Spleen (tissue), 11 donors: ENCODE measurements around the gene EXOSC5. TPM values are rescaled to one million over a fixed set of nuclear protein-coding genes. Genes with fewer than 3 reads are reported as not detected.
"Not testable (repeated sequence)": the region's sequence is repeated elsewhere in the genome, so short reads cannot be mapped to it uniquely, and the experiment has no call there.

Source experiments
- DNase-seq: peaks from one replicate; pipeline ENCODE4 v3.0.0-alpha.2; 2020
- H3K27ac ChIP-seq, 8 donors: fragments of 200-600 bp; sonication (generic) in 7 of 8; 1 replicate in 4 of 8; 2 replicates in 4 of 8; pipeline versions ENCODE4 v1.5.0 to v1.8.0; 2016 to 2021; ENCODE audit warnings: inconsistent platforms in 4 of 8, mild to moderate bottlenecking in 4 of 8, moderate library complexity in 1 of 8
- H3K27me3 ChIP-seq, 7 donors: fragments of 200-600 bp; sonication (generic) in 6 of 7; replicated peaks in 1 of 7; 1 replicate in 4 of 7; 2 replicates in 3 of 7; pipeline versions ENCODE4 v1.5.0 to v1.8.0; 2016 to 2021; ENCODE audit warnings: inconsistent platforms in 3 of 7, mild to moderate bottlenecking in 1 of 7
- H3K36me3 ChIP-seq, 6 donors: fragments of 200-600 bp; sonication (generic) in 5 of 6; 1 replicate in 4 of 6; 2 replicates in 2 of 6; pipeline versions ENCODE4 v1.5.0 to v1.8.0; 2016 to 2021; ENCODE audit warnings: inconsistent platforms in 2 of 6
- H3K4me1 ChIP-seq, 6 donors: fragments of 200-600 bp; sonication (generic) in 5 of 6; 1 replicate in 3 of 6; 2 replicates in 3 of 6; pipeline versions ENCODE4 v1.5.0 to v1.8.0; 2016 to 2021; ENCODE audit warnings: inconsistent platforms in 3 of 6
- H3K4me3 ChIP-seq, 8 donors: fragments of 200-600 bp; sonication (generic) in 7 of 8; 1 replicate in 4 of 8; 2 replicates in 4 of 8; pipeline versions ENCODE4 v1.5.0 to v1.8.0; 2016 to 2021; ENCODE audit warnings: inconsistent platforms in 4 of 8, mild to moderate bottlenecking in 4 of 8, moderate library complexity in 2 of 8
- H3K9me3 ChIP-seq, 8 donors: fragments of 200-600 bp; sonication (generic) in 7 of 8; 1 replicate in 4 of 8; 2 replicates in 4 of 8; pipeline versions ENCODE4 v1.5.0 to v1.8.0; 2016 to 2021; ENCODE audit warnings: inconsistent platforms in 4 of 8
- POLR2A ChIP-seq, 3 donors: fragments of 450-650 bp; IDR thresholded peaks; one replicate each; pipeline ENCODE4 v1.5.1; 2017; ENCODE audit warnings: antibody characterized with exemption in 3 of 3, mild to moderate bottlenecking in 1 of 3
- POLR2AphosphoS5 ChIP-seq, 3 donors: sonication (generic); formaldehyde crosslinking; IDR thresholded peaks; one replicate each; pipeline ENCODE4 v1.5.1; 2017; ENCODE audit warnings: antibody characterized with exemption in 3 of 3
- WGBS, 5 donors: extraction: QIAGEN DNeasy Blood & Tissue Kit in 3 of 5; methylation state at CpG; one replicate each; pipeline versions ENCODE4 v1.1.5 to v1.1.7; 2013 to 2018; 5-methylcytosine and 5-hydroxymethylcytosine counted together
- intact Hi-C: fragments of 100-400 bp; cut with DNase I; formaldehyde crosslinking; loops from one replicate; pipeline ENCODE4 v1.15.0; 2023; ENCODE audit warnings: low total_unique reads
- polyA plus RNA-seq, 3 donors: library from polyadenylated mRNA; stranded (reverse); fragments of 200-250 nt; gene quantifications; one replicate each; pipeline ENCODE4 v1.2.1, GENCODE V29; 2013
- total RNA-seq, 7 donors: library from RNA; depleted of rRNA in 3 of 7; stranded (reverse); fragments of >200 nt in 3 of 7; fragmentation: NEBNext Ultra II Directional in 4 of 7; extraction: Animal tissue kit (Norgen Biotek cat#: 25700) in 4 of 7; gene quantifications; one replicate each; pipeline versions ENCODE4 v1.1.0 to v1.2.1, GENCODE V29; 2016 to 2021
- TF ChIP-seq, protein P1 (sequence below), 11 experiments: fragments of 200-600 bp in 7 of 11; fragments of 450-650 bp in 4 of 11; sonication (generic) in 4 of 11; IDR thresholded peaks in 8 of 11; conservative IDR thresholded peaks in 3 of 11; 1 replicate in 7 of 11; 2 replicates in 4 of 11; pipeline versions ENCODE4 v1.4.0 to v1.8.0; 2016 to 2021; ENCODE audit warnings: antibody characterized with exemption in 11 of 11, inconsistent platforms in 4 of 11, mild to moderate bottlenecking in 1 of 11
- donor health status: healthy with polysubstance abuse.
- donor health status: DM: no; HTN: no; CAD: no; lungs with moderate emphysema.
- donor health status: DM: no; HTN: no; CAD: no.
- donor health status: Bipolar disorder and iron deficiency.
- donor health status: healthy.
- donor health status: DM: no; HTN: no; CAD: no.
- donor health status: DM: yes; HTN: yes; CAD: no.

EXOSC5 gene
- total and polyA plus RNA-seq, 10 donors = 10.1 to 53.8 (median 16.8) TPM

DNA sequence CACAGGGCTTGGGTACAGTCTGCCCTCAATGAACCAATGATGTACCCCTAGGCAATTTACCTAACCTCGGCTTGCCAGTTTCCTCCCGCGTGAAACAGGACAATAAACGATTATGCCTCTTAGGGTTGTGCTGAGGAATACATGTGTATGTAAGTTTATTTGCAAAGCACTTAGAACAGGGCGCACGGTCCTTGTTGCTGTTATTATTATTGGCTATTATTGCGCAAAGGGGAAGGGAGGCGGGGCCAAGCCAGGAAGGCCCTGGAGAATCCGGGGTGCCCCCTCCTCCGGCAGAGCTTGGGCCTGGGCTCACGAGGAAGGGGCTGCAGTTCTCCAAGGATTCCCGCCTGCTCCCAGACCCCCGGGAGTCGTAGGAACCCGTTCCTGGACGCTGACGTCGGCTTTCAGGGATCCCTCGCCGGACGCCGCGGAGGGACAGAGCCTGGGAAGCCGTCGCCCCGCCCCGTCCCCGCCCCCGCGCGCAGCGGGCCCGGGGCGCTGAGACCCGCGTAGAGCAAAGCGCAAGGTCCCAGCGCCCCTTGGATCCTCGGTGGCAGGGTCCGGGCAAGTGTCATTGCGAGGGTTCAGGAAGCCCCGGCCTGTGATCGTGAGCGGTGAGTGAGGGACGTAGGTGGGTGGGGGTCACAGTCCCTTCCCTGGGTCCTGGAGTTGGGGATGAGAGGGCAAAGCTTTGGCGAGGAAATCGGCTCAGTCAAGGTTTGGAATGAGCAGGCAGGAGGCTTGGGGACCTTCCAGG is 20.7 kb downstream of the EXOSC5 start, which contains the start of gene TMEM91:
TMEM91 (plus strand) TSS at position 293 of the 757 bp plus-strand sequence. CDS start 1,777 bp downstream, outside the sequence.
- TF ChIP-seq POLR2AphosphoS5 (IDR thresholded peaks at IDR 0.05) (peak; percentile 19 to 69 (median 60)), POLR2A (IDR thresholded peaks at IDR 0.05) (no peak)
- Histone ChIP-seq H3K36me3 (peaks cover 0 to 3% (median 0%) of the 10 kb centered on the region in 6 donors), H3K27ac (peak within 1 kb of the TSS; percentile 13 to 94 (median 74)), H3K4me1 (peaks cover 0 to 72% (median 36%) of the 10 kb centered on the region in 6 donors), H3K27me3 (no peaks in the 10 kb centered on the region), H3K9me3 (no peaks in the 10 kb centered on the region), H3K4me3 (peak within 1 kb of the TSS; percentile 36 to 80 (median 53))
- intact Hi-C loops = loop anchor here (5.0 kb wide), 1 partner anchor 41 kb away; no protein-coding TSS in a partner anchor
- 5 to 15% (median 6%) methylated on average over 26 to 47 of the region's 47 CpGs for WGBS, 5 donors
- peak; percentile 84 for DNase-seq

- intact Hi-C loops = no loop called here
Measured at GRCh38 chr19:41373993-41374392, 23.2 kb downstream of the EXOSC5 start.

DNA sequence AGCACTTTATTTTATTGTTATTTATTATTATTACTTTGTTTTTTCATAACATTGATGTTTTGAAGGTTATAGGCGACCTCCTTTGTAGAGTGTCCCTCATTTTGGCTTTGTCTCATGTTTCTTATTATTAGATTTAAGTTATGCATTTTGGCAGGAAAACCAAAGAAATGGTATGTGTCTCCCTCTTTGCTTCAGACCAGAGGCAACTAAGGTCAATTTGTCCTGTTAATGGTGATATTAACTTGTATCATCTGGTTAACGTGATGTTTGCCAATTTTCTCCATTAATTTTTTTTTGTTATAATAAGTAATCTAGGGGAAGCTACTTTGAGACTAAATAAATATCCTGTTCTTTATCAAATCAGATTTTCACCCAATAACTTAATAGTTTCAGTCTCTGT is 24.7 kb downstream of the EXOSC5 start:
- Histone ChIP-seq H3K27ac (no peak overlapping the region), H3K4me3 (no peak overlapping the region), H3K36me3 (no peaks in the 10 kb centered on the region), H3K27me3 (no peaks in the 10 kb centered on the region), H3K9me3 (no peaks in the 10 kb centered on the region), H3K4me1 (peaks cover 0 to 77% (median 30%) of the 10 kb centered on the region in 6 donors)
- intact Hi-C loops = no loop called here
- TF ChIP-seq, protein P1, sequence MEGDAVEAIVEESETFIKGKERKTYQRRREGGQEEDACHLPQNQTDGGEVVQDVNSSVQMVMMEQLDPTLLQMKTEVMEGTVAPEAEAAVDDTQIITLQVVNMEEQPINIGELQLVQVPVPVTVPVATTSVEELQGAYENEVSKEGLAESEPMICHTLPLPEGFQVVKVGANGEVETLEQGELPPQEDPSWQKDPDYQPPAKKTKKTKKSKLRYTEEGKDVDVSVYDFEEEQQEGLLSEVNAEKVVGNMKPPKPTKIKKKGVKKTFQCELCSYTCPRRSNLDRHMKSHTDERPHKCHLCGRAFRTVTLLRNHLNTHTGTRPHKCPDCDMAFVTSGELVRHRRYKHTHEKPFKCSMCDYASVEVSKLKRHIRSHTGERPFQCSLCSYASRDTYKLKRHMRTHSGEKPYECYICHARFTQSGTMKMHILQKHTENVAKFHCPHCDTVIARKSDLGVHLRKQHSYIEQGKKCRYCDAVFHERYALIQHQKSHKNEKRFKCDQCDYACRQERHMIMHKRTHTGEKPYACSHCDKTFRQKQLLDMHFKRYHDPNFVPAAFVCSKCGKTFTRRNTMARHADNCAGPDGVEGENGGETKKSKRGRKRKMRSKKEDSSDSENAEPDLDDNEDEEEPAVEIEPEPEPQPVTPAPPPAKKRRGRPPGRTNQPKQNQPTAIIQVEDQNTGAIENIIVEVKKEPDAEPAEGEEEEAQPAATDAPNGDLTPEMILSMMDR (IDR thresholded peaks at IDR 0.05 in 8 of 11, conservative IDR thresholded peaks at IDR 0.05 in 3 of 11) = no peak
- TF ChIP-seq POLR2A (IDR thresholded peaks at IDR 0.05) (no peak), POLR2AphosphoS5 (IDR thresholded peaks at IDR 0.05) (no peak)
- DNase-seq = no peak
- 77 to 90% (median 86%) methylated on average over 2 of the region's 2 CpGs for WGBS, 5 donors

More at GRCh38 chr19:41373993-41374392, 23.2 kb downstream of the EXOSC5 start:
- peaks cover 0 to 77% (median 30%) of the 10 kb centered on the region in 6 donors for H3K4me1 ChIP-seq
- no peaks in the 10 kb centered on the region for H3K36me3 ChIP-seq
- no peaks in the 10 kb centered on the region for H3K9me3 ChIP-seq
- H3K27me3 ChIP-seq = no peaks in the 10 kb centered on the region
- 67 to 77% (median 73%) methylated on average over 12 of the region's 12 CpGs for WGBS, 5 donors
- no peak overlapping the region for H3K27ac ChIP-seq
- TF ChIP-seq POLR2A (IDR thresholded peaks at IDR 0.05) (no peak), POLR2AphosphoS5 (IDR thresholded peaks at IDR 0.05) (peak; percentile 68 to 79 (median 73))
- TF ChIP-seq, protein P1 (IDR thresholded peaks at IDR 0.05 in 8 of 11, conservative IDR thresholded peaks at IDR 0.05 in 3 of 11) = no peak
- no peak overlapping the region for H3K4me3 ChIP-seq
- no peak for DNase-seq

GRCh38 chr19:41371541-41371940 is 25.6 kb downstream of the EXOSC5 start:
- no peaks in the 10 kb centered on the region for H3K9me3 ChIP-seq
- intact Hi-C loops = no loop called here
- no peak for DNase-seq
- TF ChIP-seq POLR2A (IDR thresholded peaks at IDR 0.05) = no peak
- peaks cover 0 to 77% (median 27%) of the 10 kb centered on the region in 6 donors for H3K4me1 ChIP-seq
- WGBS, 5 donors = 93 to 98% (median 94%) methylated on average over 8 of the region's 8 CpGs
- H3K4me3 ChIP-seq = no peak overlapping the region
- no peaks in the 10 kb centered on the region for H3K36me3 ChIP-seq
- no peak overlapping the region for H3K27ac ChIP-seq
- no peaks in the 10 kb centered on the region for H3K27me3 ChIP-seq

GRCh38 chr19:41371119-41371518 is 26.0 kb downstream of the EXOSC5 start:
- H3K36me3 ChIP-seq, H3K27me3 ChIP-seq, H3K4me3 ChIP-seq, H3K9me3 ChIP-seq, DNase-seq, intact Hi-C loops: not testable (repeated sequence)
- 92 to 94% (median 92%) methylated on average over 5 of the region's 5 CpGs for WGBS, 5 donors
- H3K4me1 ChIP-seq = peaks cover 0 to 77% (median 24%) of the 10 kb centered on the region in 6 donors
- peak overlapping the region in 1 of 8 donors; percentile 26 for H3K27ac ChIP-seq
